ENCODE results near the gene TMEM115.
A peak's percentile ranks its signal among the peaks of the same experiment; 100 is the strongest.

- peak in 1 of 2 donors; percentile 34 for TF ChIP-seq POLR2A (IDR thresholded peaks at IDR 0.05)
- TF ChIP-seq, protein P1, sequence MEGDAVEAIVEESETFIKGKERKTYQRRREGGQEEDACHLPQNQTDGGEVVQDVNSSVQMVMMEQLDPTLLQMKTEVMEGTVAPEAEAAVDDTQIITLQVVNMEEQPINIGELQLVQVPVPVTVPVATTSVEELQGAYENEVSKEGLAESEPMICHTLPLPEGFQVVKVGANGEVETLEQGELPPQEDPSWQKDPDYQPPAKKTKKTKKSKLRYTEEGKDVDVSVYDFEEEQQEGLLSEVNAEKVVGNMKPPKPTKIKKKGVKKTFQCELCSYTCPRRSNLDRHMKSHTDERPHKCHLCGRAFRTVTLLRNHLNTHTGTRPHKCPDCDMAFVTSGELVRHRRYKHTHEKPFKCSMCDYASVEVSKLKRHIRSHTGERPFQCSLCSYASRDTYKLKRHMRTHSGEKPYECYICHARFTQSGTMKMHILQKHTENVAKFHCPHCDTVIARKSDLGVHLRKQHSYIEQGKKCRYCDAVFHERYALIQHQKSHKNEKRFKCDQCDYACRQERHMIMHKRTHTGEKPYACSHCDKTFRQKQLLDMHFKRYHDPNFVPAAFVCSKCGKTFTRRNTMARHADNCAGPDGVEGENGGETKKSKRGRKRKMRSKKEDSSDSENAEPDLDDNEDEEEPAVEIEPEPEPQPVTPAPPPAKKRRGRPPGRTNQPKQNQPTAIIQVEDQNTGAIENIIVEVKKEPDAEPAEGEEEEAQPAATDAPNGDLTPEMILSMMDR (IDR thresholded peaks at IDR 0.05) = no peak
These were observed 37.3 kb downstream of the TMEM115 start for GRCh38 chr3:50322115-50322385.
